CD14-positive monocyte (primary cell): Measurements from ENCODE around the gene IL22RA1. TPM values are rescaled to one million over a fixed set of nuclear protein-coding genes. Genes with fewer than 3 reads are reported as not detected.

Experiments
- DNase-seq, 3 donors: peaks; one replicate each; pipeline ENCODE4 v3.0.0-alpha.2; 2011 to 2022
- H2AFZ ChIP-seq: 2 replicates; pipeline ENCODE4 v1.6.0; 2012; ENCODE audit warnings: mild to moderate bottlenecking, low read depth, low read length, inconsistent platforms; ENCODE audit not compliant: insufficient read depth, poor library complexity, severe bottlenecking
- H3K27ac ChIP-seq, 2 donors: 1 replicate in 1 of 2; 2 replicates in 1 of 2; pipeline ENCODE4 v1.5.1; 2012 to 2013; ENCODE audit warnings: low read length in 2 of 2, control low read depth in 1 of 2, inconsistent platforms in 1 of 2, low read depth in 1 of 2, mild to moderate bottlenecking in 1 of 2
- H3K27me3 ChIP-seq, 2 donors: one replicate each; pipeline versions ENCODE4 v1.6.0 to v1.6.1; 2011 to 2013; ENCODE audit warnings: low read length in 2 of 2; ENCODE audit not compliant: control insufficient read depth in 2 of 2, insufficient read depth in 2 of 2
- H3K36me3 ChIP-seq, 2 donors: replicated peaks in 1 of 2; 1 replicate in 1 of 2; 2 replicates in 1 of 2; pipeline versions ENCODE4 v1.5.1 to v1.6.1; 2012 to 2013; ENCODE audit warnings: low read length in 2 of 2, control low read depth in 1 of 2, inconsistent platforms in 1 of 2, mild to moderate bottlenecking in 1 of 2; ENCODE audit not compliant: insufficient read depth in 2 of 2, control insufficient read depth in 1 of 2
- H3K4me1 ChIP-seq, 2 donors: 1 replicate in 1 of 2; 2 replicates in 1 of 2; pipeline versions ENCODE4 v1.5.1 to v1.6.1; 2012 to 2013; ENCODE audit warnings: low read length in 2 of 2, control low read depth in 1 of 2, inconsistent platforms in 1 of 2, mild to moderate bottlenecking in 1 of 2, moderate library complexity in 1 of 2; ENCODE audit not compliant: insufficient read depth in 2 of 2, control insufficient read depth in 1 of 2
- H3K4me2 ChIP-seq: replicated peaks from 2 replicates; pipeline ENCODE3; 2012; ENCODE audit warnings: low read length, moderate library complexity, mild to moderate bottlenecking; ENCODE audit not compliant: poor library complexity, severe bottlenecking; ENCODE audit errors: extremely low read depth
- H3K4me3 ChIP-seq, 3 experiments: fragments of 200-600 bp in 1 of 3; sonication (generic) in 1 of 3; replicated peaks in 1 of 3; 1 replicate in 2 of 3; 2 replicates in 1 of 3; pipeline ENCODE4 v1.5.1; 2011 to 2013; ENCODE audit warnings: low read length in 3 of 3, mild to moderate bottlenecking in 3 of 3, control low read depth in 2 of 3, low read depth in 2 of 3, inconsistent platforms in 1 of 3, moderate library complexity in 1 of 3
- H3K79me2 ChIP-seq: 2 replicates; pipeline ENCODE4 v1.6.0; 2012; ENCODE audit warnings: mild to moderate bottlenecking, control low read depth, inconsistent platforms, low read length, moderate library complexity; ENCODE audit not compliant: insufficient read depth
- H3K9ac ChIP-seq: 2 replicates; pipeline ENCODE4 v1.6.0; 2017; ENCODE audit warnings: low read length, mild to moderate bottlenecking; ENCODE audit not compliant: insufficient read depth, poor library complexity, severe bottlenecking
- H3K9me3 ChIP-seq, 2 donors: replicated peaks in 1 of 2; 1 replicate in 1 of 2; 2 replicates in 1 of 2; pipeline versions ENCODE4 v1.5.1 to v1.6.1; 2012 to 2013; ENCODE audit warnings: low read length in 2 of 2, control low read depth in 1 of 2; ENCODE audit not compliant: control insufficient read depth in 1 of 2, insufficient read depth in 1 of 2
- H4K20me1 ChIP-seq: 2 replicates; pipeline ENCODE4 v1.6.0; 2012; ENCODE audit warnings: mild to moderate bottlenecking, low read length, control low read depth, moderate library complexity; ENCODE audit not compliant: insufficient read depth
- H3K27ac Mint-ChIP-seq, 7 donors: one replicate each; pipeline ENCODE4 v1.8.0; 2020; ENCODE audit warnings: mild to moderate bottlenecking in 7 of 7, mixed read lengths in 7 of 7, moderate library complexity in 6 of 7, inconsistent platforms in 2 of 7
- H3K27me3 Mint-ChIP-seq, 3 donors: one replicate each; pipeline ENCODE4 v1.8.0; 2021 to 2022; ENCODE audit warnings: low read depth in 3 of 3, mild to moderate bottlenecking in 3 of 3, mixed read lengths in 3 of 3, moderate library complexity in 3 of 3, inconsistent platforms in 1 of 3
- H3K36me3 Mint-ChIP-seq, 2 donors: one replicate each; pipeline ENCODE4 v1.8.0; 2020; ENCODE audit warnings: mixed read lengths in 2 of 2, inconsistent platforms in 1 of 2, mild to moderate bottlenecking in 1 of 2
- H3K4me1 Mint-ChIP-seq: one replicate; pipeline ENCODE4 v1.8.0; 2020; ENCODE audit warnings: mild to moderate bottlenecking, mixed read lengths
- H3K4me3 Mint-ChIP-seq, 2 donors: one replicate each; pipeline ENCODE4 v1.8.0; 2020; ENCODE audit warnings: mild to moderate bottlenecking in 2 of 2, mixed read lengths in 2 of 2, moderate library complexity in 1 of 2
- H3K9me3 Mint-ChIP-seq, 7 donors: one replicate each; pipeline ENCODE4 v1.8.0; 2020 to 2022; ENCODE audit warnings: mixed read lengths in 7 of 7, mild to moderate bottlenecking in 6 of 7, moderate library complexity in 6 of 7, inconsistent platforms in 2 of 7
- CTCF ChIP-seq: fragments of 200-600 bp; IDR thresholded peaks from one replicate; pipeline ENCODE4 v1.8.0; 2022; ENCODE audit warnings: antibody characterized with exemption, mild to moderate bottlenecking
- WGBS: methylation state at CpG from one replicate; pipeline ENCODE4 v1.1.5; 2013; ENCODE audit warnings: missing lambda C conversion rate; ENCODE audit not compliant: insufficient coverage; 5-methylcytosine and 5-hydroxymethylcytosine counted together
- intact Hi-C, 2 donors: fragments of 100-400 bp; cut with micrococcal nuclease; formaldehyde crosslinking; loops; one replicate each; pipeline versions ENCODE4 v1.15.0 to v1.15.1; 2023
- polyA plus RNA-seq, 3 donors: library from polyadenylated mRNA; depleted of rRNA in 1 of 3; unstranded in 2 of 3; stranded (reverse) in 1 of 3; fragments of 300-500 nt in 2 of 3; fragments of >200 nt in 1 of 3; fragmentation: Illumina TruSeq in 2 of 3; gene quantifications; 1 replicate in 2 of 3; 2 replicates in 1 of 3; pipeline ENCODE4 v1.2.3, GENCODE V29; 2012 to 2021

The IL22RA1 gene
- polyA plus RNA-seq, 3 donors, result not detected

DNA sequence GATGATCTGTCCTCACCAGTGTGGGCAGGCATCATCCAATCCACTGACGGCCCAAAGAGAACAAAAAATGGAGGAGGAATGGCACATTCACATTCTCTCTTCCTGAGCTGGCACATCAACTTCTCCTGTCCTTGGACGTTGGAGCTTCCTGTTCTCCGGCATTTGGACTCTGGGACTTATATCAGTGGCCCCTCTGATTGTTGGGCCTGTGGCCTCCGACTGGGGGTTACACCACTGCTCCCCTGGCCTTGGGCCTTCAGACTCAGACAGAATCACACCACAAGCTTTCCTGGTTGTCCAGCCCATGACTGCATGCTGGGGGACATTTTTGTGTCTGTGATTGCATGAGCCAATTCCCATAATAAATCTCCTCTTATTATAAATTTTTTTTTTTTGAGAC is 24.1 kb upstream of the IL22RA1 start:
- no peaks in the 10 kb centered on the region for H3K9me3 Mint-ChIP-seq

DNA sequence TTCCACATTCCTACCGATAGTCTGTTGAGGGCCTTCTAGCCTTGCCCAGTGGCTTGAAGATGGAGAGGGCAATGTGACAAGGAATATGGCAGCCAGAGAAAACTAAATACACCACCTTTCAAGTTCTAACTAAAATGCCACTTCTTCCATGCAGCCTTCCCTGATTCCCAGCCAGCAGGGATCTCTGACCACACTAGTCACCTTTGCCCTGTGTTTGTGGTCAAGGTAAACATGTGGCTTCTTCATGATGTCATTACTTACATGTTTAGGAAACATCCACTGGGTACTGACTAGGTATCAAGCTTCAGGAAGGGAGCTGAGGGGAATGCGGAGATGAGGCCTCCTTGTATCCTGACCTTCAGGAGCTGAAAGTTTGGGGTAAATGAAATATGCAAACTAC is 22.6 kb upstream of the IL22RA1 start:
- Histone ChIP-seq H3K27me3 (no peaks in the 10 kb centered on the region), H3K79me2 (no peaks in the 10 kb centered on the region), H3K9me3 (no peaks in the 10 kb centered on the region), H3K27ac (no peak overlapping the region), H4K20me1 (no peaks in the 10 kb centered on the region), H3K4me3 (no peak overlapping the region), H2AFZ (no peak overlapping the region), H3K4me1 (no peaks in the 10 kb centered on the region), H3K36me3 (no peaks in the 10 kb centered on the region), H3K4me2 (no peak overlapping the region), H3K9ac (no peak overlapping the region)
- Mint-ChIP-seq H3K36me3 (no peaks in the 10 kb centered on the region), H3K9me3 (no peaks in the 10 kb centered on the region), H3K4me3 (no peak overlapping the region), H3K27ac (no peak overlapping the region), H3K4me1 (peaks cover 4% of the 10 kb centered on the region), H3K27me3 (peaks cover 7 to 11% (median 11%) of the 10 kb centered on the region in 3 donors)
- DNase-seq, result no peak
- WGBS, result 100% methylated on average over 1 of the region's 2 CpGs
- intact Hi-C loops, result no loop called here
- TF ChIP-seq CTCF, result no peak

More for the DNA sequence above, 24.1 kb upstream of the IL22RA1 start:
- no peak overlapping the region for H2AFZ ChIP-seq
- H3K4me2 ChIP-seq, result no peak overlapping the region
- no peak overlapping the region for H3K27ac ChIP-seq
- H3K4me1 ChIP-seq, result no peaks in the 10 kb centered on the region
- intact Hi-C loops, result no loop called here
- 60% methylated on average over 1 of the region's 4 CpGs for WGBS
- no peak for DNase-seq
- H3K36me3 ChIP-seq, result no peaks in the 10 kb centered on the region
- Mint-ChIP-seq H3K27me3 (peaks cover 6 to 16% (median 10%) of the 10 kb centered on the region in 3 donors), H3K36me3 (no peaks in the 10 kb centered on the region), H3K4me3 (no peak overlapping the region), H3K4me1 (peaks cover 4% of the 10 kb centered on the region), H3K27ac (no peak overlapping the region)
- H3K27me3 ChIP-seq, result no peaks in the 10 kb centered on the region
- TF ChIP-seq CTCF, result no peak
- no peaks in the 10 kb centered on the region for H4K20me1 ChIP-seq
- H3K9ac ChIP-seq, result no peak overlapping the region
- no peaks in the 10 kb centered on the region for H3K79me2 ChIP-seq
- H3K4me3 ChIP-seq, result no peak overlapping the region
- no peaks in the 10 kb centered on the region for H3K9me3 ChIP-seq
